Adipocyte (in vitro differentiated cells): ENCODE measurements around the gene PTPRG.

Experiments used
- DNase-seq: peaks from one replicate; pipeline ENCODE4 v3.0.0-alpha.2; 2015; ENCODE audit warnings: low read depth
- H3K27me3 ChIP-seq: replicated peaks from 2 replicates; pipeline ENCODE4 v1.7.0; 2013; ENCODE audit warnings: mild to moderate bottlenecking, low read length, moderate library complexity; ENCODE audit not compliant: control insufficient read depth, insufficient read depth
- H3K36me3 ChIP-seq: 2 replicates; pipeline ENCODE4 v1.7.0; 2013; ENCODE audit warnings: low read length, mild to moderate bottlenecking, moderate library complexity; ENCODE audit not compliant: control insufficient read depth, insufficient read depth, severe bottlenecking
- H3K4me1 ChIP-seq: 2 replicates; pipeline ENCODE4 v1.7.0; 2013; ENCODE audit warnings: mild to moderate bottlenecking, low read length, moderate library complexity; ENCODE audit not compliant: control insufficient read depth, insufficient read depth
- H3K4me3 ChIP-seq: 2 replicates; pipeline ENCODE4 v1.7.0; 2013; ENCODE audit warnings: mild to moderate bottlenecking, low read length, moderate library complexity
- H3K9ac ChIP-seq: 2 replicates; pipeline ENCODE4 v1.7.0; 2013; ENCODE audit warnings: mild to moderate bottlenecking, low read length, moderate library complexity
- H3K9me3 ChIP-seq: 2 replicates; pipeline ENCODE4 v1.7.0; 2013; ENCODE audit warnings: mild to moderate bottlenecking, low read length, moderate library complexity; ENCODE audit not compliant: control insufficient read depth

The PTPRG gene

DNA sequence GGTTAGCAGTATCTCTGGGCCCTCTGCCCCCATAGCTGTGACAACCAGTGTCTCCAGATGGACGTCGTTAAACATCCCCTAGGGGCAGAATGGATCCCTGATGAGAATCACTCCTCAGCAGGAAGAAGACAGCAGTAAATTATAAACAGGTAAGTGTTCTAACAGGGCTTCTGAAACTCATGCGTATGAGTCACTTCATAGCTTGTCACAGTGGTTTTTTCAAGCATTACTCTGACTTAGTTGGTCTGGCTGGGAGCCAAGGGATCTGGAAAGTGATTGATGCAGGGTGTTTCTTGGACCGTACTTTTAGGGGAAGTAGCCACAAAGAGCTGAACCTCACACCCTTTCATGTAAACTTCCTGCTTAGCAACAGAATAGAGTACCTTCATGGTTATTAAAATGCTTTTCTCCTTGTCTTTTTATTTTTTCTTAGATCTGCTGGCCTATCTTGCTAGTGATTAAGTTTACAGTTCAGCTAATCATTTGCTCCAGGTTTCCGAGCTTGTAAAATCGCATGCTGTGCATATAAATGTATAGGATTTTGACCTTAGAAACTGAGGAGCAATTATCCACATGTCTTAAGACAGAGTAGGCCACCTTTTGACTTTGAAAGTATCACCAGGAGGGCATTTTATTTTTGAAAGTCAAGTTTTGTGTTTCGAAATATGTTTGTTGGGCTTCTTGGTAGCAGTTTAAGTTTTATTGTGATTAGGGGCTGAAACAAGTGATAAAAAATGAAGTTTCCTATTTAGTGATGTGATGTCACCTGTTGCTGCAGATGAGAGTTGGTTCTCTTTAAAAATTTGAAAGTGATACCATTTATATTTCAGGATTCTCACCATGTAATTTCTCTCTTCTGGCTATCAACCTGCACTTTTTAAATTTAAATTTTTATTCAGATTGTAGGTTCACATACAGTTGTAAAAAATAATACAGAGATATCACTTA is 333.9 kb downstream of the PTPRG start:
- Histone ChIP-seq H3K27me3 (no peaks in the 10 kb centered on the region), H3K4me1 (peaks cover 26% of the 10 kb centered on the region), H3K36me3 (no peaks in the 10 kb centered on the region), H3K9ac (no peak overlapping the region), H3K4me3 (no peak overlapping the region), H3K9me3 (no peaks in the 10 kb centered on the region)
- peak; percentile 78 for DNase-seq

DNA sequence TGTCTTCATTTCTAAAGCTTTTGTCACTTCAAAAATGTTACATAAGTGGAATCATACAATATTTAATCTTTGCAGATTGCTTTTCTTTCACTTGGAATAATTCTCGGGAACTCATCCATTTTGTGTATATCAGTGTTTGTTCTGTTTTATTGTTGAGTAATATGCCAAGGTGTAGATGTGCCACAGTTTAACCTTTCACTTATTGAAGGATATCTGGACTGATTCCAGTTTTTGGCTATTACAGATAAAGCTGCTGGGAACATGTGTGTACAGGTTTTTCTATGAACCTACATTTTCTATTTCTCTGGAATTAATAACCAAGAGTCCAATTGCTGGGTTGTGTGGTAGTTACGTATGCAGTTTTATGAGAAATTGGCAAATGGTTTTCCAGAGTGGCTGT is 334.9 kb downstream of the PTPRG start:
- Histone ChIP-seq H3K4me3 (no peak overlapping the region), H3K9me3 (no peaks in the 10 kb centered on the region), H3K27me3 (no peaks in the 10 kb centered on the region), H3K36me3 (no peaks in the 10 kb centered on the region), H3K9ac (no peak overlapping the region), H3K4me1 (peaks cover 21% of the 10 kb centered on the region)
- no peak for DNase-seq

DNA sequence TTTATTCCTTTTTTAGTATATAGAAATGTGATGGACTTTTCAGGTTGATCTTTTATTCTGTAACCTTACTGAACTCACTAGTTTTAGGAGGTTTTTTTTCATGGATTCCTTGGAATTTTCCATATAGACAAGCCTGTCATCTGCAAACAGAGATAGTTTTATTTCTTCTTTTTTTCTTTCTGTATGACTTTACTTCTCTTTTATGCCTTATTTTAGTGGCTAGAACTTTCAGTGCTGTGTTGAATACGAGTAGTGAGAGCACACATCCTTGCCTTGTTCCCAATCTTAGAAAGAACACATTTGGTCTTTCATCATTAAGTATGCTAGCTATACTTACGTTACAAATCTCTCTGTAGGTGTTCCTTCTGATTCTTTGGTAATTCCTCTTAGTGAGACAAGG is 336.5 kb downstream of the PTPRG start:
- no peak overlapping the region for H3K9ac ChIP-seq
- H3K4me1 ChIP-seq = peaks cover 21% of the 10 kb centered on the region
- H3K9me3 ChIP-seq = no peaks in the 10 kb centered on the region
- no peaks in the 10 kb centered on the region for H3K27me3 ChIP-seq
- no peaks in the 10 kb centered on the region for H3K36me3 ChIP-seq
- no peak overlapping the region for H3K4me3 ChIP-seq
- no peak for DNase-seq

DNA sequence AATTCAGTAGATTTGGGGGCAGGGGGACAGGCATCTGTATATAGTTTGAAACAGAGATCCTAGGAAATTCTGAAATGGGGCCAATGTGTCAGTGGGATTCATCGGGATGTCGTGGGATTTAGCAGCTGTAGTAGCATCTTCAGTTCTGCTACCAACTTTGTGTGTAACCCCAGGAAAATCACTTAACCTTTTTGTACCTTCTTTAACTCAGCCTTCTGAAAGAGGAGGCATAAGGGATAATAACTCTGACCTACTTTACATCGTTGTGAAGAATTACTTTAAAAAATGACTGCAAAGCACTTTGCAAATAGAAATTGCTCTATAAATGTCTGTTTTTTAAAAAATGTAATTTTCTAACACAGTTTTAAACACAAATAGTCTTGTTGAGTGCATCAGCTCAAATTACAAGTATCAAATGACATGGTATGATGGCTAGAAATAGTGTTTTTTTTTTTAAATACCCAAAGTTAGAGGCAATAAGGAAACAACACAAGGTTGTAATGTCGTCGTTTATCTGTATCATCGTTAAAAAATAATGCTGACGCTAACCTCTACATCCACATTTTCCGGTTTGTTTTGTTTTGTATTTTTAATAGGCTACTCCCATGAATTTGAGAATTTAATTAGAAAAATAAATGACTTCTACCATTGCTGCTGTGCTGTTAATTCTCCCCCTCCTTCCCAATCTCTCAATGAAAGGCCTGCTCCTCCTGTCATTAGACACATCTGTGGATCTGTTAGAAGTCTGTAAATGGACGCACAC is 338.5 kb downstream of the PTPRG start:
- no peaks in the 10 kb centered on the region for H3K36me3 ChIP-seq
- DNase-seq = no peak
- H3K4me3 ChIP-seq = no peak overlapping the region
- peaks cover 35% of the 10 kb centered on the region for H3K4me1 ChIP-seq
- H3K9me3 ChIP-seq = no peaks in the 10 kb centered on the region
- H3K27me3 ChIP-seq = no peaks in the 10 kb centered on the region
- no peak overlapping the region for H3K9ac ChIP-seq

DNA sequence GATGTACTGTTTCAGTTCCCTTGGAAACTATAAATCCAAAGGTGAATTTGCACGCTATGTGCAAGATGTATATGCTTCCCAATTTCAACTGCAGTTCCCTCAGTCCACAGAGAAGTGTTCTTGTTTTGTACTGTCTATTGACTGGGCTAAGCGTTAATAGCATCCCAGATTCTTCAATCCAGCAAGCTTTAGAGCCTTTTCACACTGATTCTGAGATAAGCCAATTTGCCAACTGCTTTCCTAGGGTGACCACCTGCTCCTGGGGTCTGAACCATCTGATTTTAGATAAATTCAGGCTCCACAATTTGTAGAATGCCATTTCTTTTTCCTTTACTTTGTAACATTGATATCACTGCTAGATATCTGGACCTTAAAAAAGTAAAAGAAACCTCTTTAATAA is 340.1 kb downstream of the PTPRG start:
- Histone ChIP-seq H3K4me1 (peaks cover 32% of the 10 kb centered on the region), H3K9ac (no peak overlapping the region), H3K27me3 (no peaks in the 10 kb centered on the region), H3K4me3 (no peak overlapping the region), H3K9me3 (no peaks in the 10 kb centered on the region), H3K36me3 (no peaks in the 10 kb centered on the region)
- DNase-seq = no peak

DNA sequence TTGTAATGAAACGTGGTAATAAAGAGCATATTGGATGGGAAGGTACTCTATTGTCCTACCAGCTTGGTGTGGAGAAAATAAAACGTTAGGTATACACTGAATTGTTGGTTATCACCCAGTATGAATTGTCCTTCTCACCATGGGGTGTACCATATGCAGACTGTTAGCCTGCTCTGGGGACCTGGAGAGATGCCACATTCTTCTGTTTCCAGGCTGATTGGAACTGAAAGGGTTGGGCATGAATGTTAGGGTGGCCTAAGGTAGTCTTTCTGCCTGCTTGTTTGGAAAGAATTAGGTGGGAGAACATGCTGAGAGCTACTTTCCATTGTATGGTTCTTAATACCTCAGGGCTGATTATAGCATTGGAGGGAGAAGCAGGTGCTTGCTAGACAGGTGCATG is 340.6 kb downstream of the PTPRG start:
- peaks cover 32% of the 10 kb centered on the region for H3K4me1 ChIP-seq
- H3K9ac ChIP-seq = no peak overlapping the region
- H3K27me3 ChIP-seq = no peaks in the 10 kb centered on the region
- DNase-seq = no peak
- no peaks in the 10 kb centered on the region for H3K36me3 ChIP-seq
- no peaks in the 10 kb centered on the region for H3K9me3 ChIP-seq
- H3K4me3 ChIP-seq = no peak overlapping the region

DNA sequence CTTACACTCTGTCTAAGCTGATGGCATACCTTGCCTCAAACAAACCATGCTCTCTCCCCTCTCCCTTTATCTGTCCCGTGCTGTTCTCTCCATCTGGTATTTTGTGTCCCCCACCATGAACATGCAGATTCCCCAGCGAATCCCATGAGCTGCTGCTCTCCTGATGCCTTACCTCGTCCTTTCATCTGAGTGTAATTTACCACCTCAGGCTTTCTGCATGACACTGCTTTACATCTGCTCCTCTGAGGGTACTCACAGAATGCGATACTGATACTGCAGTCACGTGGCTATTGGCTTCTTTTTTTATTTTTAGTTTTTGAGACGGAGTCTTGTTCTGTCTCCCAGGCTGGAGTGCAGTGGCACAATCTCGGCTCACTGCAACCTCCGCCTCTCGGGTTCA is 341.7 kb downstream of the PTPRG start:
- no peaks in the 10 kb centered on the region for H3K27me3 ChIP-seq
- no peak for DNase-seq
- no peaks in the 10 kb centered on the region for H3K36me3 ChIP-seq
- no peak overlapping the region for H3K4me3 ChIP-seq
- no peaks in the 10 kb centered on the region for H3K9me3 ChIP-seq
- no peak overlapping the region for H3K9ac ChIP-seq
- H3K4me1 ChIP-seq = peaks cover 31% of the 10 kb centered on the region

DNA sequence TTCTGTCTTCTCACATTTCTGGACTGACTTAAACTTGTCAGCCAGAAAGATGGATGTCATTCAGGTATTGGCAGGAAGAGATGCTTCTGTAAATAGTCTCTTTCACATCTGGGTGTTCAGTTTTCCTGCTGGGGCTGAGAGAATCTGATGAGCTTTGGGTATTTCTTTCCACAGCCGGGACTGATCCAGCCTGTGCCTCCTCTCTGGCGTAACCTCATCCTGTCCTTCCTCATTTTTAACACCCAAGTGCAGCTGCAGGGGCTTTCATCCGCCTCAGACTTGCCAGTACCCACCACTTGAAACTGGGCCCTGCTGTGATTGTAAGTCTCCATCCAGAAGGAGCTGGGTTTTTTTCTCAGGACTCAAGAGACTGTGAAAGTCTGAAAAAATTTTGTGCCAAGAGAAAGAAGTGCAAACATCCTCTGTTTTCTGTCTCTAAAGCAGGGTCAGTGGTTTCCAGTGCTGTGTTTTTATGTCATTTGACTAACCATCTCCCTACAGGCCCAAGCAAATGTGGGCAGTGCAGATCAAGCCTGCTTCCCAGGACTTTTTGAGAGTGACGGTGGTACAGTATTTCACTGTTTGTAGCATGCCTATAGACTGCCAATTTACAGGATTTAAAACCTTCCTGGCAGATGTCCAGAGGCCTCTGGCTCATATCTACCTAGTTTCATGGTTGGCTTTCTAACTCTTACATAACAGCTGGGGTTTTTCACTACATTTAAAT is 342.7 kb downstream of the PTPRG start:
- Histone ChIP-seq H3K9me3 (no peaks in the 10 kb centered on the region), H3K36me3 (no peaks in the 10 kb centered on the region), H3K4me1 (peaks cover 31% of the 10 kb centered on the region), H3K27me3 (no peaks in the 10 kb centered on the region), H3K9ac (peak overlapping the region; percentile 44), H3K4me3 (no peak overlapping the region)
- peak; percentile 40 for DNase-seq

DNA sequence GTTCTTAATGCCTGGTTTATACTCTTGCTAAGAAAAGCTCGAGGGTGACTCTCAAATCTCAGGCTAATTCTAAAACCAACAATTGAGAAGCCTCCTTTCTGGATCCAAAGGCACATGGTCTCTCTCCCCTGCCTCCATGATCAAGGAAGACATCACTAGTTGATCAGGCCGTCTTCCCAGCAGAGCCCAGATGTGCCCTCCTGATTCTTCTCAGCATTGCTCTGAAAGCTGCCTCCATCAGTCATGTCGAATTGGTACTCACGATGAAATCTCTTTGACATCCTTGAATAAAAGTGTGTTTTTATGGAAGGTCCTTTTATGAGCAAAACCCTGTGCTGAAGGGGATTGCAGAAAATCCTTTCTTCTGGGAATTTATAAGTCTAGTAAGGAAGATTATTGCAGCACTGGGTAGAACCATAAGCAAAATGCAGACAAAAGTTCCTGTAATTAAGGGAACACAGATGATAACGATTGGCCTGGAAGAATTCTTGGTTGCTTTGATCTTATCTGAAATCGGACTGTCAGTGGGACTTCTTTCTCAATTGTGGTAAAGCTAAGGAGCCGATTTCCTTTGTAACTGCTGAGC is 345.9 kb downstream of the PTPRG start:
- Histone ChIP-seq H3K4me1 (peaks cover 38% of the 10 kb centered on the region), H3K27me3 (no peaks in the 10 kb centered on the region), H3K36me3 (no peaks in the 10 kb centered on the region), H3K9ac (no peak overlapping the region), H3K4me3 (no peak overlapping the region), H3K9me3 (no peaks in the 10 kb centered on the region)
- no peak for DNase-seq

DNA sequence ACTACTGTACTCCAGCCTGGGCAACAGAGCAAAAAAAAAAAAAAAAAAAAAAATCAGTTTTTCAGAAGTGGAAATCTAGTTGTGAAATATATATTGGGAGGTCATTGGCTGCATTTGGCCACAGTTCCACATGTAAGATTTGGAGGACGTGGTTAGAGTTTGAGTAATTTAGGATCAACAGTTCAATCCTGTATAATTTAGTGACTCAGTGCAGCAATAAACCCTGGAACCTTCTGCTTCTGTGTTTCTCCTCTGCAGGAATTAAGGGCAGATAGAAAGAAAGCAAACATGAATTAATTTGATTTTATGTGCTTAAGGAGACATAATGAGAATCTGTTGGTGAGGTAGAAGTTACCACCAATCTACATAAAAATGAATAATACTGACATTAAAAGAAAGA is 347.0 kb downstream of the PTPRG start:
- no peaks in the 10 kb centered on the region for H3K9me3 ChIP-seq
- no peaks in the 10 kb centered on the region for H3K36me3 ChIP-seq
- no peak overlapping the region for H3K4me3 ChIP-seq

DNA sequence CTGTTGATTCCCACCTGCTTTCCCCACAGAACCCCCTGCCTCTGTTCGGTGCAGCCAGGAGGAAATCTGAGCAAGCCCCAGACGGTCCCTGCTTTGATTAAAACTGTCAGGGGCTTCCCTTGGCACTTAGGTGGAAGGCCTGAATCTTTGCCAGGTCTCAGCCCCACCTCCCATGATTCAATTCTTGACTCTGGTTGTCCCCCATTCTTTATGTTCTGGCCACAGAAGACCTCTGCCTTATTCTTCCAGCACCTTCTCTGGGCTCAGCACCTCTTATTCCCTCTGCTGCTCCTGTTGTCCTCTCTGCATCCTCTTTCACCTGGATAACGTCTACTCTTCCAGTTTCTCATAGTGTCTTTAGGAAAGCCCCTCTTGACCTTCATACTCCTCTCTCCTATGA is 349.4 kb downstream of the PTPRG start:
- Histone ChIP-seq H3K4me1 (peaks cover 29% of the 10 kb centered on the region), H3K27me3 (no peaks in the 10 kb centered on the region), H3K9me3 (no peaks in the 10 kb centered on the region), H3K4me3 (no peak overlapping the region), H3K9ac (no peak overlapping the region), H3K36me3 (no peaks in the 10 kb centered on the region)
- no peak for DNase-seq

More for the DNA sequence above, 347.0 kb downstream of the PTPRG start:
- Histone ChIP-seq H3K27me3 (no peaks in the 10 kb centered on the region), H3K9ac (peak overlapping the region; percentile 28), H3K4me1 (peaks cover 38% of the 10 kb centered on the region)
- DNase-seq = peak; percentile 57
